AG04449 (cell line): ENCODE measurements around the gene COX5B.
"Not testable (repeated sequence)": the region's sequence is repeated elsewhere in the genome, so short reads cannot be mapped to it uniquely, and the experiment has no call there.

Experiments
- CTCF ChIA-PET: fragments of 350-600 bp; formaldehyde crosslinking; extraction: SDS; loops from one replicate; lab custom pipeline; 2021; ENCODE audit warnings: antibody characterized with exemption; lab: Yijun Ruan, JAX
- POLR2A ChIA-PET: fragments of 400-600, 350-600 bp; formaldehyde crosslinking; extraction: SDS; loops from one replicate; lab custom pipeline; 2020; ENCODE audit warnings: antibody characterized with exemption, inconsistent platforms; lab: Yijun Ruan, JAX
- DNase-seq: peaks from one replicate; pipeline ENCODE4 v3.0.0-alpha.2; 2010; ENCODE audit warnings: low read depth, low spot score
- H3K4me3 ChIP-seq: 2 replicates; pipeline ENCODE4 v1.5.1; 2011; ENCODE audit warnings: low read depth, mild to moderate bottlenecking, control low read depth, low read length
- CTCF ChIP-seq: IDR thresholded peaks from one replicate; pipeline ENCODE4 v1.5.1; 2011; ENCODE audit warnings: mild to moderate bottlenecking, moderate library complexity, low read length, control low read depth, inconsistent platforms; ENCODE audit not compliant: insufficient read depth; ENCODE audit errors: missing control alignments

COX5B gene

GRCh38 chr2:97645695-97646629, at the start of gene COX5B:
TSS of gene COX5B (plus strand) at chr2:97646062. CDS start at chr2:97646087, 25 bp downstream.
- no peak for TF ChIP-seq CTCF
- POLR2A ChIA-PET: interaction anchor here (0.9 to 2.4 kb wide), 5 partner anchors 10 to 56 kb away, joined by 3 to 23 read pairs (median 9); partner anchors contain the start of genes ACTR1B and ANKRD36B

GRCh38 chr2:97596180-97596579, 49.7 kb upstream of the COX5B start:
- H3K4me3 ChIP-seq, CTCF ChIA-PET, DNase-seq, POLR2A ChIA-PET: not testable (repeated sequence)

More at GRCh38 chr2:97645695-97646629, at the start of gene COX5B:
- peak; percentile 72 for DNase-seq
- CTCF ChIA-PET: interaction anchor here (0.8 to 5.4 kb wide), 6 partner anchors 10 to 55 kb away, joined by 3 to 44 read pairs (median 14); partner anchors contain the start of gene ACTR1B
- peak within 1 kb of the TSS; percentile 97 for H3K4me3 ChIP-seq

GRCh38 chr2:97601537-97601936, 44.3 kb upstream of the COX5B start:
- DNase-seq, H3K4me3 ChIP-seq, CTCF ChIA-PET, POLR2A ChIA-PET: not testable (repeated sequence)

GRCh38 chr2:97605109-97605508, 40.8 kb upstream of the COX5B start:
- POLR2A ChIA-PET, H3K4me3 ChIP-seq, CTCF ChIA-PET, DNase-seq: not testable (repeated sequence)

- CTCF ChIA-PET, H3K4me3 ChIP-seq, POLR2A ChIA-PET, DNase-seq: not testable (repeated sequence)
Measured at GRCh38 chr2:97605524-97606339, 40.1 kb upstream of the COX5B start.

GRCh38 chr2:97608745-97609144, 37.1 kb upstream of the COX5B start:
- CTCF ChIA-PET, H3K4me3 ChIP-seq, DNase-seq, POLR2A ChIA-PET: not testable (repeated sequence)

- POLR2A ChIA-PET, CTCF ChIA-PET, DNase-seq, H3K4me3 ChIP-seq: not testable (repeated sequence)
Measured at GRCh38 chr2:97611895-97612294, 34.0 kb upstream of the COX5B start.

GRCh38 chr2:97615746-97616145, 30.1 kb upstream of the COX5B start:
- CTCF ChIA-PET, H3K4me3 ChIP-seq, DNase-seq, POLR2A ChIA-PET: not testable (repeated sequence)

- DNase-seq: no peak
- H3K4me3 ChIP-seq: no peak overlapping the region
- ChIA-PET CTCF (no interaction called here), POLR2A (no interaction called here)
- TF ChIP-seq CTCF: no peak
Measured at GRCh38 chr2:97617911-97618310, 28.0 kb upstream of the COX5B start.

GRCh38 chr2:97618939-97619827, 26.7 kb upstream of the COX5B start:
- DNase-seq, POLR2A ChIA-PET, CTCF ChIA-PET, H3K4me3 ChIP-seq: not testable (repeated sequence)

- CTCF ChIA-PET, POLR2A ChIA-PET, DNase-seq, H3K4me3 ChIP-seq: not testable (repeated sequence)
Measured at GRCh38 chr2:97620492-97620891, 25.4 kb upstream of the COX5B start.

GRCh38 chr2:97622976-97623375, 22.9 kb upstream of the COX5B start:
- DNase-seq, CTCF ChIA-PET, H3K4me3 ChIP-seq, POLR2A ChIA-PET: not testable (repeated sequence)
